ENCODE results near the gene ITGA2B.

DNA sequence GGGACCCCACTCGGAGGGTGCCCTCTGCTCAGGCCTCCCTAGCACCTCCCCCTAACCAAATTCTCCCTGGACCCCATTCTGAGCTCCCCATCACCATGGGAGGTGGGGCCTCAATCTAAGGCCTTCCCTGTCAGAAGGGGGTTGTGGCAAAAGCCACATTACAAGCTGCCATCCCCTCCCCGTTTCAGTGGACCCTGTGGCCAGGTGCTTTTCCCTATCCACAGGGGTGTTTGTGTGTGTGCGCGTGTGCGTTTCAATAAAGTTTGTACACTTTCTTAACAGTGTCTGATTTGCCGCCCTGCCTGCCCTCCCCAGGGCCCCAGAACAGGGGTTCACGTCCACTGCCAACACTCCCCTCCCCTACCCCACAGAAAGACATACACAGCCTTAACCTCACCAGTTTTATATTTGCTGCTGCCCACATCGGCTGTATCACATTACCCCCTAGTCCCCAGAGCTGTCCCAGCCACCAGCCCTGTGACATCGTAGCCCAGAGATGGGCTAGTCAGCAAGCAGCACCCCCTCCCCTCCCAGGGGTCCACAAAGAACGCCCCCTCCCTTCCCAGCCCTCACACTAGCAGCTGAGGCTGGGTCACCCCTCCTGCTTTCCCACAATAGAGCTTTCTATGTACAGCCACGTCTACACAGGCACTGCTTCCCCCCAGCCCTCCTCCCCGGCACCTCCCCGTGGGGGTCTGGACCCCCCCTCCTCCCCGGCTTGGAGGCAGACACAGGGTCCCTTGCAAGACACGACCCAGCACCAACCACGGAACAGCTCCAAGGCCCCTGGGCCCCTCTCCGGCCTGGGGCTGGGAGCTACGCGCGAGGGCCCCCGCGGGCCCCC, 36.4 kb downstream of the ITGA2B start:
- no peak for TF ChIP-seq GATA2 (IDR thresholded peaks at IDR 0.05; ENCODE audit: low read depth, low read length)
- no peak for TF ChIP-seq GATA3 (IDR thresholded peaks at IDR 0.05; ENCODE audit: low read depth, low read length)

Measured in SH-SY5Y (cell line).